ENCODE measurements around the gene NUMBL. TPM values are rescaled to one million over a fixed set of nuclear protein-coding genes. Genes with fewer than 3 reads are reported as not detected.

NUMBL gene
- total RNA-seq, 1 experiment from 2014 or later: 41.7 TPM

- TF ChIP-seq REST (IDR thresholded peaks at IDR 0.05; ENCODE audit: low read depth): no peak
- no peak for TF ChIP-seq SIN3A (IDR thresholded peaks at IDR 0.05; ENCODE audit: low read depth)
These were observed 52.1 kb downstream of the NUMBL start (continued) for GRCh38 chr19:40638327-40638726.

GRCh38 chr19:40633207-40633606 is 57.2 kb downstream of the NUMBL start:
- H3K4me1 ChIP-seq (ENCODE audit: control insufficient read depth in 1 of 2, insufficient read depth in 2 of 2, low read length in 2 of 2): peaks cover 2 to 26% of the 10 kb centered on the region in 2 experiments; a peak in 2 of 4 replicates
- H3K27me3 ChIP-seq (ENCODE audit: insufficient read depth, low read length): no peaks in the 10 kb centered on the region
- intact Hi-C loops (cut with micrococcal nuclease): no loop called here
- no TSS peak for BruUV-seq (replicated peaks)
- H3K4me3 ChIP-seq (replicated peaks in 1 of 2; ENCODE audit: low read depth in 1 of 2, low read length in 2 of 2): no peak overlapping the region
- ChIA-PET RAD21 (ENCODE audit: low non-redundant PET in 1 of 2, low total read pairs in 2 of 2, uncharacterized antibody in 2 of 2, unreplicated experiment in 2 of 2) (no interaction called here), CTCF (interaction anchor here (4.2 kb wide), 1 partner anchor 12 kb away, joined by 50 read pairs; no protein-coding TSS in a partner anchor), POLR2A (interaction anchor here (0.7 kb wide), 1 partner anchor 12 kb away, joined by 3 read pairs; no protein-coding TSS in a partner anchor)
- no peaks in the 10 kb centered on the region for H3K9me3 ChIP-seq (ENCODE audit: control insufficient read depth in 1 of 2, insufficient read depth in 1 of 2, low read depth in 1 of 2, low read length in 2 of 2)
- no peaks in the 10 kb centered on the region for H3K79me2 ChIP-seq (ENCODE audit: insufficient read depth, low read length)
- TF ChIP-seq CBX3 (IDR thresholded peaks at IDR 0.05; ENCODE audit: low read depth) (no peak), CTCF (IDR thresholded peaks at IDR 0.05 in 2 of 3, conservative IDR thresholded peaks at IDR 0.05 in 1 of 3; ENCODE audit: borderline replicate concordance in 1 of 3, insufficient read depth in 1 of 3, low read depth in 2 of 3, low read length in 2 of 3) (no peak), POLR2AphosphoS5 (IDR thresholded peaks at IDR 0.05; ENCODE audit: low read depth, low read length) (no peak), ZFX (IDR thresholded peaks at IDR 0.05) (no peak), EGR1 (IDR thresholded peaks at IDR 0.05; ENCODE audit: low read depth) (no peak), ATF3 (IDR thresholded peaks at IDR 0.05) (no peak), MAX (IDR thresholded peaks at IDR 0.05) (no peak), RAD21 (IDR thresholded peaks at IDR 0.05; ENCODE audit: low read depth) (no peak), TCF7L2 (IDR thresholded peaks at IDR 0.05; ENCODE audit: borderline replicate concordance, extremely low read depth, insufficient read depth, insufficient read length) (no peak), REST (IDR thresholded peaks at IDR 0.05; ENCODE audit: low read depth) (no peak), EZH2phosphoT487 (IDR thresholded peaks at IDR 0.05; ENCODE audit: borderline replicate concordance) (no peak), YY1 (IDR thresholded peaks at IDR 0.05; ENCODE audit: extremely low read depth, insufficient replicate concordance, low read depth, low read length) (no peak)
- H3K9ac ChIP-seq (ENCODE audit: low read length): no peak overlapping the region
- ATAC-seq: no peak
- H3K36me3 ChIP-seq (ENCODE audit: control insufficient read depth in 1 of 2, insufficient read depth in 2 of 2, low read length in 2 of 2): peaks cover 0 to 9% of the 10 kb centered on the region in 2 experiments; a peak in 1 of 4 replicates
- H2AFZ ChIP-seq (ENCODE audit: low read depth, low read length, poor library complexity, severe bottlenecking): no peak overlapping the region
- H3K4me2 ChIP-seq (ENCODE audit: low read length): no peak overlapping the region
- no peak overlapping the region for H3K27ac ChIP-seq (ENCODE audit: low read depth, low read length)
- H3K9me2 ChIP-seq (ENCODE audit: insufficient read depth): no peaks in the 10 kb centered on the region
- no peak for DNase-seq (ENCODE audit: low read depth, low spot score)
- no peaks in the 10 kb centered on the region for H4K20me1 ChIP-seq (ENCODE audit: insufficient read depth)

All from HCT116 (cell line).